Renal pelvis (tissue), 4 donors: ENCODE data around the gene DLG2. TPM values are rescaled to one million over a fixed set of nuclear protein-coding genes. Genes with fewer than 3 reads are reported as not detected.

ENCODE experiments used
- DNase-seq: peaks from one replicate; pipeline ENCODE4 v3.0.0-alpha.2; 2013
- polyA plus RNA-seq, 3 donors: library from polyadenylated mRNA; unstranded; fragments of 120-200 nt; gene quantifications; one replicate each; pipeline ENCODE4 v1.2.1, GENCODE V29; 2013; ENCODE audit not compliant: insufficient read length in 3 of 3

DLG2 gene
- polyA plus RNA-seq, 3 donors: 10.1 to 16.6 (median 13.0) TPM

- DNase-seq: no peak
Measured at GRCh38 chr11:84480131-84480530, 1147.0 kb downstream of the DLG2 start.

- DNase-seq: no peak
Measured at GRCh38 chr11:84476581-84476980, 1150.6 kb downstream of the DLG2 start.

GRCh38 chr11:84471501-84471900, 1155.6 kb downstream of the DLG2 start:
- DNase-seq: no peak

GRCh38 chr11:84468235-84468634, 1158.9 kb downstream of the DLG2 start:
- peak; percentile 5 for DNase-seq

- DNase-seq: no peak
Measured at GRCh38 chr11:84465040-84465439, 1162.1 kb downstream of the DLG2 start.

- no peak for DNase-seq
Measured at GRCh38 chr11:84455691-84456090, 1171.5 kb downstream of the DLG2 start.

GRCh38 chr11:84452211-84452610, 1174.9 kb downstream of the DLG2 start:
- no peak for DNase-seq

- DNase-seq: no peak
Measured at GRCh38 chr11:84438565-84438964, 1188.6 kb downstream of the DLG2 start.

GRCh38 chr11:84437071-84437980, 1189.8 kb downstream of the DLG2 start:
- DNase-seq: peak; percentile 38

GRCh38 chr11:84430661-84431060, 1196.5 kb downstream of the DLG2 start:
- DNase-seq: no peak

- no peak for DNase-seq
Measured at GRCh38 chr11:84425673-84426072, 1201.5 kb downstream of the DLG2 start.

- peak; percentile 37 for DNase-seq
Measured at GRCh38 chr11:84420271-84420670, 1206.9 kb downstream of the DLG2 start.

GRCh38 chr11:84419616-84420015, 1207.5 kb downstream of the DLG2 start:
- no peak for DNase-seq

GRCh38 chr11:84414920-84415319, 1212.2 kb downstream of the DLG2 start:
- DNase-seq: no peak

GRCh38 chr11:84413549-84413948, 1213.6 kb downstream of the DLG2 start:
- DNase-seq: no peak

- no peak for DNase-seq
Measured at GRCh38 chr11:84412862-84413261, 1214.3 kb downstream of the DLG2 start.

- DNase-seq: no peak
Measured at GRCh38 chr11:84408946-84409411, 1218.2 kb downstream of the DLG2 start.

- no peak for DNase-seq
Measured at GRCh38 chr11:84407091-84407490, 1220.1 kb downstream of the DLG2 start.

GRCh38 chr11:84398017-84398626, 1229.0 kb downstream of the DLG2 start:
- DNase-seq: peak; percentile 2

GRCh38 chr11:84396521-84396920, 1230.6 kb downstream of the DLG2 start:
- no peak for DNase-seq

- peak; percentile 14 for DNase-seq
Measured at GRCh38 chr11:84390441-84391078, 1236.6 kb downstream of the DLG2 start.

GRCh38 chr11:84389696-84390095, 1237.4 kb downstream of the DLG2 start:
- no peak for DNase-seq

- DNase-seq: peak; percentile 33
Measured at GRCh38 chr11:84384731-84385130, 1242.4 kb downstream of the DLG2 start.
